HCT116 (cell line): ENCODE data around the gene VANGL2. TPM values are rescaled to one million over a fixed set of nuclear protein-coding genes. Genes with fewer than 3 reads are reported as not detected.

Experiments
- ATAC-seq: fragments of 200-7000 bp; cut with Tn5 transposase; 2 replicates; pipeline ENCODE4 v1.9.1; 2020; ENCODE audit warnings: mild to moderate bottlenecking, moderate library complexity
- BruUV-seq: library from RNA; stranded (reverse); fragments of 400-500 nt; replicated peaks from 2 replicates; lab custom pipeline; 2021; lab: Mats Ljungman, UMichigan
- CTCF ChIA-PET: fragments of 300-600 bp; sonication (Branson Sonifier 250); formaldehyde crosslinking; loops from one replicate; lab custom pipeline; 2021; ENCODE audit warnings: antibody characterized with exemption; lab: Charles Lee
- POLR2A ChIA-PET: fragments of 300-600, 350-600 bp; sonication (Branson Sonifier 250); formaldehyde crosslinking; loops from one replicate; lab custom pipeline; 2021; ENCODE audit warnings: antibody characterized with exemption; lab: Charles Lee
- RAD21 ChIA-PET, 2 experiments: fragments of 300-600 bp; sonication (Branson Sonifier 250); formaldehyde crosslinking; loops; one replicate each; lab custom pipeline; 2023; ENCODE audit warnings: low total read pairs in 2 of 2; ENCODE audit not compliant: uncharacterized antibody in 2 of 2, unreplicated experiment in 2 of 2, low non-redundant PET in 1 of 2; lab: Charles Lee
- DNase-seq: peaks from one replicate; pipeline ENCODE4 v3.0.0-alpha.2; 2010; ENCODE audit warnings: low read depth, low spot score
- H2AFZ ChIP-seq: fragments of 200-600 bp; shearing (Covaris generic), sonication (generic); 2 replicates; pipeline ENCODE4 v1.6.1; 2017; ENCODE audit warnings: low read depth, mixed run types, mixed read lengths, antibody characterized with exemption, low read length; ENCODE audit not compliant: poor library complexity, severe bottlenecking
- H3K27ac ChIP-seq: 2 replicates; pipeline ENCODE4 v1.5.1; 2012; ENCODE audit warnings: low read depth, low read length
- H3K27me3 ChIP-seq: fragments of 200-600 bp; sonication (generic); 2 replicates; pipeline ENCODE4 v1.6.1; 2016; ENCODE audit warnings: mixed run types, low read length, mixed read lengths; ENCODE audit not compliant: insufficient read depth
- H3K36me3 ChIP-seq, 2 experiments: fragments of 200-500 bp in 1 of 2; fragments of 200-600 bp in 1 of 2; sonication (Bioruptor generic) in 1 of 2; sonication (generic) in 1 of 2; 2 replicates each; pipeline versions ENCODE4 v1.5.1 to v1.6.1; 2014 to 2016; ENCODE audit warnings: low read length in 2 of 2, inconsistent platforms in 1 of 2, mixed read lengths in 1 of 2, mixed run types in 1 of 2; ENCODE audit not compliant: insufficient read depth in 2 of 2, control insufficient read depth in 1 of 2
- H3K4me1 ChIP-seq, 2 experiments: fragments of 200-600 bp in 1 of 2; sonication (generic) in 1 of 2; 2 replicates each; pipeline versions ENCODE4 v1.5.1 to v1.6.1; 2012 to 2017; ENCODE audit warnings: low read length in 2 of 2, inconsistent platforms in 1 of 2, mild to moderate bottlenecking in 1 of 2, mixed read lengths in 1 of 2, mixed run types in 1 of 2, moderate library complexity in 1 of 2; ENCODE audit not compliant: insufficient read depth in 2 of 2, control insufficient read depth in 1 of 2
- H3K4me2 ChIP-seq: fragments of 200-600 bp; sonication (generic); 2 replicates; pipeline ENCODE4 v1.6.1; 2017; ENCODE audit warnings: mixed run types, low read length, mixed read lengths
- H3K4me3 ChIP-seq, 2 experiments: fragments of 200-600 bp in 1 of 2; sonication (generic) in 1 of 2; replicated peaks in 1 of 2; 2 replicates each; pipeline ENCODE4 v1.5.1; 2011 to 2016; ENCODE audit warnings: low read length in 2 of 2, control low read depth in 1 of 2, low read depth in 1 of 2, mild to moderate bottlenecking in 1 of 2, mixed read lengths in 1 of 2, mixed run types in 1 of 2
- H3K79me2 ChIP-seq: fragments of 200-600 bp; sonication (generic); 2 replicates; pipeline ENCODE4 v1.6.1; 2017; ENCODE audit warnings: mild to moderate bottlenecking, mixed run types, low read length, moderate library complexity, mixed read lengths; ENCODE audit not compliant: insufficient read depth
- H3K9ac ChIP-seq: fragments of 200-600 bp; sonication (generic); 2 replicates; pipeline ENCODE4 v1.6.1; 2016; ENCODE audit warnings: low read length, mixed read lengths
- H3K9me2 ChIP-seq: fragments of 200-600 bp; sonication (generic), shearing (Covaris generic); 2 replicates; pipeline ENCODE4 v1.6.1; 2017; ENCODE audit warnings: mixed run types, mild to moderate bottlenecking, moderate library complexity; ENCODE audit not compliant: insufficient read depth
- H3K9me3 ChIP-seq, 2 experiments: fragments of 200-500 bp in 1 of 2; fragments of 200-600 bp in 1 of 2; sonication (Bioruptor generic) in 1 of 2; sonication (generic) in 1 of 2; 2 replicates each; pipeline ENCODE4 v1.6.1; 2014 to 2017; ENCODE audit warnings: low read length in 2 of 2, mixed read lengths in 2 of 2, inconsistent platforms in 1 of 2, low read depth in 1 of 2, mild to moderate bottlenecking in 1 of 2, mixed run types in 1 of 2, moderate library complexity in 1 of 2; ENCODE audit not compliant: control insufficient read depth in 1 of 2, insufficient read depth in 1 of 2
- H4K20me1 ChIP-seq: fragments of 200-600 bp; sonication (generic), shearing (Covaris generic); 2 replicates; pipeline ENCODE4 v1.6.1; 2017; ENCODE audit warnings: mixed run types, mild to moderate bottlenecking, moderate library complexity; ENCODE audit not compliant: insufficient read depth
- ATF3 ChIP-seq: IDR thresholded peaks from 2 replicates; pipeline ENCODE4 v1.6.1; 2012
- ELF1 ChIP-seq: IDR thresholded peaks from 2 replicates; pipeline ENCODE4 v1.6.1; 2012; ENCODE audit warnings: low read depth, borderline replicate concordance
- FOSL1 ChIP-seq: IDR thresholded peaks from 2 replicates; pipeline ENCODE4 v1.6.1; 2012; ENCODE audit warnings: low read depth
- MAX ChIP-seq: IDR thresholded peaks from 2 replicates; pipeline ENCODE4 v1.6.1; 2012
- POLR2AphosphoS5 ChIP-seq: IDR thresholded peaks from 2 replicates; pipeline ENCODE4 v1.6.1; 2011; ENCODE audit warnings: mild to moderate bottlenecking, low read depth, low read length, moderate library complexity
- REST ChIP-seq: IDR thresholded peaks from 2 replicates; pipeline ENCODE4 v1.6.1; 2012; ENCODE audit warnings: low read depth
- SP1 ChIP-seq: IDR thresholded peaks from 2 replicates; pipeline ENCODE4 v1.6.1; 2012; ENCODE audit warnings: low read depth
- YY1 ChIP-seq: IDR thresholded peaks from 2 replicates; pipeline ENCODE4 v1.6.1; 2011; ENCODE audit warnings: low read length, low read depth, moderate library complexity, mild to moderate bottlenecking; ENCODE audit not compliant: insufficient replicate concordance; ENCODE audit errors: extremely low read depth
- ZNF274 ChIP-seq: fragments of 200-500 bp; sonication (Bioruptor generic); IDR thresholded peaks from 2 replicates; pipeline ENCODE4 v1.6.1; 2014; ENCODE audit warnings: mild to moderate bottlenecking, low read depth, low read length, inconsistent platforms
- intact Hi-C: fragments of 100-400 bp; cut with micrococcal nuclease; formaldehyde crosslinking; loops from 2 replicates; pipeline ENCODE4 v1.10.0; 2022
- total RNA-seq: library from RNA; stranded (reverse); gene quantifications from one replicate; pipeline ENCODE4 v1.2.1, GENCODE V29; 2021; ENCODE audit not compliant: unreplicated experiment

The VANGL2 gene
- total RNA-seq, 1 experiment from 2014 or later, result 1.1 TPM

GRCh38 chr1:160408864-160409263, 8.5 kb downstream of the VANGL2 start:
- Histone ChIP-seq H4K20me1 (no peaks in the 10 kb centered on the region), H3K79me2 (no peaks in the 10 kb centered on the region), H3K9me3 (no peaks in the 10 kb centered on the region), H3K27me3 (no peaks in the 10 kb centered on the region), H3K4me3 (peak overlapping the region in 1 of 2 experiments; percentile 55; a peak in 2 of 4 replicates), H3K4me2 (peak overlapping the region; percentile 93), H3K27ac (no peak overlapping the region), H3K4me1 (peaks cover 23 to 39% of the 10 kb centered on the region in 2 experiments), H3K36me3 (no peaks in the 10 kb centered on the region), H3K9ac (peak overlapping the region; percentile 50), H2AFZ (peak overlapping the region; percentile 27), H3K9me2 (no peaks in the 10 kb centered on the region)
- ATAC-seq (peak; percentile 1; the same call in 1 of the 2 replicates), DNase-seq (no peak)
- no TSS peak for BruUV-seq
- POLR2A ChIA-PET, result interaction anchor here (0.8 kb wide), 1 partner anchor 12 kb away, joined by 3 read pairs; no protein-coding TSS in a partner anchor
- TF ChIP-seq ATF3 (no peak), FOSL1 (no peak), POLR2AphosphoS5 (no peak), REST (no peak), ELF1 (no peak), ZNF274 (no peak), YY1 (no peak), SP1 (no peak), MAX (no peak)
- CTCF ChIA-PET, result interaction anchor here (0.8 to 1.8 kb wide), 4 partner anchors 8 to 216 kb away, joined by 3 to 6 read pairs (median 5); no protein-coding TSS in a partner anchor
- RAD21 ChIA-PET, result no interaction called here
- intact Hi-C loops, result no loop called here
